IMR-90 (cell line): ENCODE results near the gene CACNA1D. TPM values are rescaled to one million over a fixed set of nuclear protein-coding genes. Genes with fewer than 3 reads are reported as not detected.

Source experiments
- ATAC-seq: fragments of 200-7000 bp; cut with Tn5 transposase; 2 replicates; pipeline ENCODE4 v1.9.1; 2020; ENCODE audit warnings: low read depth, mild to moderate bottlenecking, moderate library complexity
- BruUV-seq: library from RNA; stranded (reverse); fragments of 400-500 nt; replicated peaks from 2 replicates; lab custom pipeline; 2021; lab: Mats Ljungman, UMichigan
- CTCF ChIA-PET: fragments of 300-600 bp; formaldehyde crosslinking; extraction: SDS; loops from one replicate; lab custom pipeline; 2021; ENCODE audit warnings: antibody characterized with exemption; lab: Yijun Ruan, JAX
- POLR2A ChIA-PET: fragments of 300-600 bp; sonication (Branson Sonifier 250); formaldehyde crosslinking; loops from one replicate; lab custom pipeline; 2022; ENCODE audit warnings: antibody characterized with exemption; ENCODE audit not compliant: unreplicated experiment; lab: Charles Lee
- DNase-seq: peaks from one replicate; pipeline ENCODE4 v3.0.0; 2013
- H2AFZ ChIP-seq: replicated peaks from 2 replicates; pipeline ENCODE3; 2013; ENCODE audit warnings: low read length, mild to moderate bottlenecking; ENCODE audit not compliant: poor library complexity
- H2AK5ac ChIP-seq: 2 replicates; pipeline ENCODE4 v1.6.1; 2013; ENCODE audit warnings: low read depth, low read length, inconsistent platforms
- H2AK9ac ChIP-seq: replicated peaks from 2 replicates; pipeline ENCODE3; 2013; ENCODE audit warnings: mild to moderate bottlenecking, low read depth, low read length, moderate library complexity; ENCODE audit not compliant: poor library complexity
- H2BK120ac ChIP-seq: 2 replicates; pipeline ENCODE4 v1.6.1; 2013; ENCODE audit warnings: low read depth, low read length, inconsistent platforms
- H2BK15ac ChIP-seq: 3 replicates; pipeline ENCODE4 v1.6.1; 2013; ENCODE audit warnings: low read depth, low read length, inconsistent platforms
- H2BK20ac ChIP-seq: 2 replicates; pipeline ENCODE4 v1.6.1; 2013; ENCODE audit warnings: low read depth, mild to moderate bottlenecking, inconsistent platforms, low read length, moderate library complexity
- H2BK5ac ChIP-seq: 2 replicates; pipeline ENCODE4 v1.6.1; 2013; ENCODE audit warnings: mild to moderate bottlenecking, low read depth, low read length, inconsistent platforms; ENCODE audit not compliant: poor library complexity, severe bottlenecking
- H3K14ac ChIP-seq: replicated peaks from 2 replicates; pipeline ENCODE4 v1.6.1; 2013; ENCODE audit warnings: low read depth, low read length, inconsistent platforms
- H3K18ac ChIP-seq: 2 replicates; pipeline ENCODE4 v1.6.1; 2013; ENCODE audit warnings: low read depth, low read length, control low read depth
- H3K23ac ChIP-seq: 2 replicates; pipeline ENCODE4 v1.6.1; 2013; ENCODE audit warnings: low read depth, low read length, inconsistent platforms
- H3K27ac ChIP-seq: 2 replicates; pipeline ENCODE4 v1.5.1; 2013; ENCODE audit warnings: mild to moderate bottlenecking, control low read depth, low read length; ENCODE audit not compliant: insufficient read depth
- H3K27me3 ChIP-seq: 2 replicates; pipeline ENCODE4 v1.6.1; 2013; ENCODE audit warnings: low read length; ENCODE audit not compliant: control insufficient read depth, insufficient read depth
- H3K36me3 ChIP-seq: 2 replicates; pipeline ENCODE4 v1.6.1; 2013; ENCODE audit warnings: low read length, mixed read lengths; ENCODE audit not compliant: control insufficient read depth, insufficient read depth
- H3K4ac ChIP-seq: 2 replicates; pipeline ENCODE4 v1.6.1; 2013; ENCODE audit warnings: low read depth, low read length, inconsistent platforms
- H3K4me1 ChIP-seq: 2 replicates; pipeline ENCODE4 v1.6.1; 2013; ENCODE audit warnings: low read length, mixed read lengths; ENCODE audit not compliant: control insufficient read depth, insufficient read depth
- H3K4me2 ChIP-seq: 2 replicates; pipeline ENCODE4 v1.6.1; 2013; ENCODE audit warnings: low read depth, mild to moderate bottlenecking, control low read depth, low read length, moderate library complexity
- H3K4me3 ChIP-seq: 2 replicates; pipeline ENCODE4 v1.5.1; 2013; ENCODE audit warnings: low read depth, mild to moderate bottlenecking, control low read depth, low read length, moderate library complexity; ENCODE audit not compliant: insufficient read depth
- H3K56ac ChIP-seq: 2 replicates; pipeline ENCODE4 v1.6.1; 2013; ENCODE audit warnings: low read length, inconsistent platforms; ENCODE audit not compliant: insufficient read depth; ENCODE audit errors: extremely low read depth
- H3K79me1 ChIP-seq, 2 experiments: 2 replicates each; pipeline ENCODE4 v1.6.1; 2013; ENCODE audit warnings: low read length in 2 of 2, inconsistent platforms in 1 of 2, low read depth in 1 of 2
- H3K9ac ChIP-seq: 2 replicates; pipeline ENCODE4 v1.6.1; 2013; ENCODE audit warnings: low read depth, low read length, control low read depth
- H3K9me1 ChIP-seq: 2 replicates; pipeline ENCODE4 v1.6.1; 2013; ENCODE audit warnings: low read length, inconsistent platforms; ENCODE audit not compliant: insufficient read depth
- H3K9me3 ChIP-seq: 2 replicates; pipeline ENCODE4 v1.6.1; 2013; ENCODE audit warnings: low read length; ENCODE audit not compliant: control insufficient read depth, insufficient read depth
- H4K20me1 ChIP-seq: 2 replicates; pipeline ENCODE4 v1.6.1; 2013; ENCODE audit warnings: low read length, inconsistent platforms; ENCODE audit not compliant: insufficient read depth
- H4K5ac ChIP-seq: 2 replicates; pipeline ENCODE4 v1.6.1; 2013; ENCODE audit warnings: mild to moderate bottlenecking, low read depth, low read length, control low read depth
- H4K8ac ChIP-seq, 2 experiments: 2 replicates each; pipeline ENCODE4 v1.6.1; 2013; ENCODE audit warnings: low read depth in 2 of 2, low read length in 2 of 2, control low read depth in 1 of 2, inconsistent platforms in 1 of 2
- H4K91ac ChIP-seq: 2 replicates; pipeline ENCODE4 v1.6.1; 2013; ENCODE audit warnings: low read depth, low read length, inconsistent platforms; ENCODE audit not compliant: insufficient read depth
- BHLHE40 ChIP-seq: fragments of 150-350 bp; IDR thresholded peaks from 2 replicates; pipeline ENCODE4 v1.6.1; 2016; ENCODE audit warnings: mild to moderate bottlenecking, low read depth, low read length
- CEBPB ChIP-seq: IDR thresholded peaks from 2 replicates; pipeline ENCODE4 v1.6.1; 2012; ENCODE audit warnings: low read depth, low read length, improper control_type of control experiment
- CHD1 ChIP-seq: IDR thresholded peaks from 2 replicates; pipeline ENCODE4 v1.6.1; 2012; ENCODE audit warnings: low read depth, low read length, improper control_type of control experiment
- FOS ChIP-seq: fragments of 150-350 bp; IDR thresholded peaks from 2 replicates; pipeline ENCODE4 v1.6.1; 2016; ENCODE audit warnings: low read depth, low read length
- MAFK ChIP-seq: IDR thresholded peaks from 2 replicates; pipeline ENCODE4 v1.6.1; 2012; ENCODE audit warnings: low read depth, low read length, improper control_type of control experiment
- NFE2L2 ChIP-seq: fragments of 150-350 bp; IDR thresholded peaks from 2 replicates; pipeline ENCODE4 v1.6.1; 2016; ENCODE audit warnings: low read depth, mild to moderate bottlenecking, low read length
- POLR2A ChIP-seq: IDR thresholded peaks from 2 replicates; pipeline ENCODE4 v1.6.1; 2012; ENCODE audit warnings: mild to moderate bottlenecking, low read depth, low read length
- RAD21 ChIP-seq: IDR thresholded peaks from 2 replicates; pipeline ENCODE4 v1.6.1; 2012; ENCODE audit warnings: low read length, improper control_type of control experiment
- USF2 ChIP-seq: fragments of 150-350 bp; IDR thresholded peaks from 2 replicates; pipeline ENCODE4 v1.6.1; 2017; ENCODE audit warnings: mild to moderate bottlenecking, antibody characterized with exemption, low read length, low read depth
- WGBS, 2 experiments: methylation state at CpG; one replicate each; pipeline versions ENCODE4 v1.1.5 to v1.1.7; 2013; ENCODE audit warnings: missing lambda C conversion rate in 2 of 2; ENCODE audit not compliant: insufficient read length in 1 of 2; ENCODE audit errors: extremely low coverage in 2 of 2; 5-methylcytosine and 5-hydroxymethylcytosine counted together
- dilution Hi-C: fragments of 300-500 bp; cut with HindIII; formaldehyde crosslinking; loops from one replicate; pipeline ENCODE4 v1.14.3; 2018; ENCODE audit warnings: low sequenced_read_pairs; ENCODE audit not compliant: unreplicated experiment
- in situ Hi-C: fragments of 300-500 bp; cut with MboI; formaldehyde crosslinking; loops from 3 replicates; pipeline ENCODE4 v1.14.3; 2019; ENCODE audit warnings: low sequenced_read_pairs, inconsistent platforms, mixed read lengths
- intact Hi-C: fragments of 100-400 bp; cut with micrococcal nuclease; formaldehyde crosslinking; loops from 2 replicates; pipeline ENCODE4 v1.10.0; 2022
- polyA plus RNA-seq, 3 experiments: library from polyadenylated mRNA; depleted of rRNA; stranded (reverse); fragments of >200 nt; gene quantifications; 2 replicates each; pipeline ENCODE4 v1.2.3, GENCODE V29; 2012; ENCODE audit warnings: low replicate concordance in 1 of 3
- total RNA-seq: library from RNA; depleted of rRNA; stranded (reverse); fragments of >200 nt; gene quantifications from 2 replicates; pipeline ENCODE4 v1.2.3, GENCODE V29; 2012

Gene CACNA1D
- total and polyA plus RNA-seq, 2 of the 4 experiments (the other 2 are of a cell fraction): 0.07 TPM; not detected in 1

- H3K36me3 ChIP-seq: no peaks in the 10 kb centered on the region
- H3K23ac ChIP-seq: no peak overlapping the region
- H2AK5ac ChIP-seq: no peak overlapping the region
- no peak overlapping the region for H3K4me2 ChIP-seq
- H4K91ac ChIP-seq: no peak overlapping the region
- no peak overlapping the region for H3K56ac ChIP-seq
- intact Hi-C loops: no loop called here
- H2BK20ac ChIP-seq: no peak overlapping the region
- no peak for ATAC-seq
- no peaks in the 10 kb centered on the region for H3K79me1 ChIP-seq
- H3K4me1 ChIP-seq: no peaks in the 10 kb centered on the region
- H3K27ac ChIP-seq: no peak overlapping the region
- no peaks in the 10 kb centered on the region for H3K27me3 ChIP-seq
- TF ChIP-seq NFE2L2: no peak
- TF ChIP-seq CEBPB: no peak
- no peak for TF ChIP-seq USF2
- TF ChIP-seq POLR2A: no peak
- TF ChIP-seq CHD1: no peak
- TF ChIP-seq RAD21: no peak
- TF ChIP-seq BHLHE40: no peak
- TF ChIP-seq MAFK: no peak
- no peak for TF ChIP-seq FOS
- ChIA-PET CTCF (interaction anchor here (0.7 kb wide), 1 partner anchor 16 kb away, joined by 5 read pairs; no protein-coding TSS in a partner anchor), POLR2A (no interaction called here)
- no peak overlapping the region for H3K14ac ChIP-seq
- H3K4ac ChIP-seq: no peak overlapping the region
- H2AFZ ChIP-seq: no peak overlapping the region
- H4K20me1 ChIP-seq: no peaks in the 10 kb centered on the region
- no peak overlapping the region for H3K4me3 ChIP-seq
- WGBS, 2 experiments: no CpG with 5 or more reads among the region's 1 CpG
- H2BK120ac ChIP-seq: no peak overlapping the region
- no peaks in the 10 kb centered on the region for H3K9me1 ChIP-seq
- H3K9ac ChIP-seq: no peak overlapping the region
- no peaks in the 10 kb centered on the region for H3K9me3 ChIP-seq
- no peak overlapping the region for H4K8ac ChIP-seq
- peak; percentile 6 for DNase-seq
- no TSS peak for BruUV-seq
- in situ Hi-C loops: no loop called here
- no peak overlapping the region for H4K5ac ChIP-seq
- H2BK15ac ChIP-seq: no peak overlapping the region
- dilution Hi-C loops: no loop called here
- H2BK5ac ChIP-seq: no peak overlapping the region
- no peak overlapping the region for H2AK9ac ChIP-seq
- no peak overlapping the region for H3K18ac ChIP-seq
These were observed 331.6 kb downstream of the CACNA1D start for GRCh38 chr3:53826048-53826447.
